ENCODE results near the gene ITSN2.

- TF ChIP-seq CTCF (IDR thresholded peaks at IDR 0.05 in 8 of 11, conservative IDR thresholded peaks at IDR 0.05 in 3 of 11) (no peak), POLR2AphosphoS5 (IDR thresholded peaks at IDR 0.05) (no peak), POLR2A (IDR thresholded peaks at IDR 0.05) (no peak)
Observed at GRCh38 chr2:24176326-24176725, 184.0 kb downstream of the ITSN2 start.
